GM12801 (cell line): ENCODE measurements around the gene PRDM1.

Source experiments
- TF ChIP-seq, protein P1 (sequence below): IDR thresholded peaks from one replicate; pipeline ENCODE4 v1.5.1; 2011; ENCODE audit warnings: control low read depth; ENCODE audit not compliant: insufficient read length; ENCODE audit errors: extremely low read depth

The PRDM1 gene

DNA sequence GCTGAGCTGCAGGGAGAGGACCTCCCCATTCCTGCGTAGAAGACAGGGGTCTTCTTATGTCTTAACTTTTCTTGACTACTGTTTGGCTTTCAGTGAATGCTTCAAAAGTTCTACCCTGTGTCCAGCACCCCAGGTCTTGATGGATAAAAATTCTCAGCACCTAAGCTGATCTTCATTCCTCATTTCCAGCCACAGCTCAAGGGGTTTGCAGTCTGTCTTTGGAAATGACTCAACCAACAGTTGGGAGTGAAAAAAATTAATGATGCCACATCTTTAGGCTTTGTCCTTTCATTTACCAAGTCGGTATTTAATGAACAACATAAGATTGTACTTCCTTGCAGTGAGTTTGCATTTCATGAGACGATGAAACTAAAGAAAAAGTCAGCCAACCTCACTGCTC, 40.3 kb downstream of the PRDM1 start:
- TF ChIP-seq, protein P1, sequence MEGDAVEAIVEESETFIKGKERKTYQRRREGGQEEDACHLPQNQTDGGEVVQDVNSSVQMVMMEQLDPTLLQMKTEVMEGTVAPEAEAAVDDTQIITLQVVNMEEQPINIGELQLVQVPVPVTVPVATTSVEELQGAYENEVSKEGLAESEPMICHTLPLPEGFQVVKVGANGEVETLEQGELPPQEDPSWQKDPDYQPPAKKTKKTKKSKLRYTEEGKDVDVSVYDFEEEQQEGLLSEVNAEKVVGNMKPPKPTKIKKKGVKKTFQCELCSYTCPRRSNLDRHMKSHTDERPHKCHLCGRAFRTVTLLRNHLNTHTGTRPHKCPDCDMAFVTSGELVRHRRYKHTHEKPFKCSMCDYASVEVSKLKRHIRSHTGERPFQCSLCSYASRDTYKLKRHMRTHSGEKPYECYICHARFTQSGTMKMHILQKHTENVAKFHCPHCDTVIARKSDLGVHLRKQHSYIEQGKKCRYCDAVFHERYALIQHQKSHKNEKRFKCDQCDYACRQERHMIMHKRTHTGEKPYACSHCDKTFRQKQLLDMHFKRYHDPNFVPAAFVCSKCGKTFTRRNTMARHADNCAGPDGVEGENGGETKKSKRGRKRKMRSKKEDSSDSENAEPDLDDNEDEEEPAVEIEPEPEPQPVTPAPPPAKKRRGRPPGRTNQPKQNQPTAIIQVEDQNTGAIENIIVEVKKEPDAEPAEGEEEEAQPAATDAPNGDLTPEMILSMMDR, result no peak

DNA sequence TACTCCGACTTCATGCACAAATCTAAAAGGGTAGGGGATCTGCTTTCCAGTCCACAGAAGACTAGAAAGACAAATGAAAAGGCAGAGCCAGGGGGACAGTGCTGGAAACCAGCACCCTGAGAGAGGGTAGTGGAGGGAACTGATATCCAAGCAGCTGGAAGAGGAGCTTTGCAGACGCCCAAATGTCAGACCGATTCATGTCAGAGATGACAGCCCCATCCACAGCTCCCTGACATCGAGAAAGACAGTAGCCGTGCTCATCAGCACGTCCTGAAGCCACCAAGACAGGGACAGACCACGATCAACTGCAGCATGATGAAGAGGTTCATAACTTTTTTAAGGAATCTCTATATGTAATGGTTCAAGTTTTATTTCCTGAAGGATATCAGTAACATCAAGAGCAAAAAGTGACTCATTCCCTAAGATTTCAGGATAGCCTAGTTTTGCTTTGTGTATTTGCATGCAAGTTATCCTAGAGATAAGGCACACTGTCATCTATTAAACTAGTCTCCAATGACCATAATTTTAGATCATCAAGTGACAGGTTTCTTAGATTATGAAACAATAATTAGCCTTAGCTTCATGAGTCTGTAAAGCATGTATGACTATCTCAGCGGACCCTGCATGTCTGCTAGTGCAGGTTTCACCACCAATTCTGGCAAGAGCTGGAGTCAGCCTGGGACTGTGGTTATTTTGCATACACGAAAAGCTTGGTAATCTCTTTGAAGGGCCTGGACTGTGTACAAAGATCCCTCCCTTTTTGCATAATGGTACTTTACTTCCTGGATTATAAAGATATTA, 43.0 kb downstream of the PRDM1 start:
- TF ChIP-seq, protein P1, result no peak

DNA sequence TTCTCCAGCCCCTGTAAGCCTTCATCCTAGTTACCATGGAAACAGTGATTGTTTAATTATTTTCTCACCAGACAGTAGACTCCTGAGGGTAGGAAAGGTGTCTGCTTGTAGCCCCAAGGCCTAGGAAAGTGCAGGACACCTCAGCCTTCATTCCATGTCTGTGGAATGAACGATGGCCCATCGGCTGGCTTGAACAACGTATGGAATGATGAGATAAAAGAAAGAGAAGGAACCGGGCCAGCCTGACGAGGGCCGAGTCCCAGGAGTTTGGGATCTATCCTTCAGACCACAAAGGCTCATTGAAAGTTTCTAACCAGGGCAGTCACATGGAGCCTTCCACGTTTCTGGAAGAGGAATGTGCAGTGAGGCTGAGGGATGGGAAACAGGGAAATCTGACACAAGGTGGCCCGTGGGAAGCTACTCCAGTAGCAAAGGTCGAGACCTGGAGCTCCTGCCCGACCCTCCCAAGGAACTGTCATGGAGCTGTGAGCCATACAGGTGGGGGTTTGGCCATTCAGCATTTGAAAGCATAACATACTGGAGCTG, 46.1 kb downstream of the PRDM1 start:
- TF ChIP-seq, protein P1, result no peak

DNA sequence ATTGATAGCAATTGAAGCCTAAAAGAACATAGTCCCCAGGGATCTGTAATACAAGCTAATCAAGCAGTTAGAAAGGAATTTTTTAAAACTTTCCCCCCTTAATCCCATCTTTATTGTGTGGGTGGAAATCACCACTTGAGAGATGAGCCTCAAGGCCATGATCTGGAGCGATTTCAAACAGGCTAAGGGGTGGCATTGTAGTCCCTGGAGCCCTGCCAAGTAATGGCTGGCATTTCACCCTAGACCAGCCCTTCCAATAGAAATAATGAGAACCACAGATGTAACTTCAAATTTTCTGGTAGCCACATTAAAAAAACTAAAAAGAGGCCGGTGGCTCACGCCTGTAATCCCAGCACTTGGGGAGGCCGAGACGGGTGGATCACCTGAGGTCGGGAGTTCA, 46.9 kb downstream of the PRDM1 start:
- TF ChIP-seq, protein P1, result no peak

DNA sequence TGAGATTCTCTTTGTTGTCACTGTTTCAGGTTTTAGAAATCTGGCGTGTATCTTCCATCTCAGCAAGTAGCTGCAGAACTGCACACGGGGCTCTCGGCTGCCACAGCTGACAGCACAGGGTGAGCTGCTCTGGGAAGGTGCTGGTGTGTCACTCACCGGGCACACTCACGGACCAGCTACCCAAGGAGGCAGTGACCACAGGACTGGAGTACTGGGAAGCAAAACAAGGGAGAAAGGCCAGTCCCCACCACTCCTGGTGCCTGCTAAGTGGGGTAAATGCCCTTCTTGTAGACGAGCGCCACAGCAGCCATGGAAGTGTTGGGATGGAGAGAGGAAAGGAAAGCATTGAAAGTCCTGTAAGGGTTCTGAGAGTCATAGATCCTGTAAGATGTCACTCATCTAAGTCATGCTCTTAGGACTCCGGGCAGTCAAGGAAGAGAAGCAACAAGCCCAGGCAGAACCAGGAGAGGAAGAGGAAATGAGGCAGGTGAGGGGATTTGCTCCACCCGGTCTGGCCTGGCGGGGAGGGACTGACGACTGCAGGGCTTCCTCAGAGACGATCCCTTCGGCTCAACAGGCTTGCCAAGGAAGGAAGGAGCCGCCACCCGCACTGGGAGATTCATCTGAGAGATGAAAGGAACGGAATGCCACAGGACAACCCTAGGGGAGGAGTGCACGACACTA, 48.1 kb downstream of the PRDM1 start:
- TF ChIP-seq, protein P1, result no peak

DNA sequence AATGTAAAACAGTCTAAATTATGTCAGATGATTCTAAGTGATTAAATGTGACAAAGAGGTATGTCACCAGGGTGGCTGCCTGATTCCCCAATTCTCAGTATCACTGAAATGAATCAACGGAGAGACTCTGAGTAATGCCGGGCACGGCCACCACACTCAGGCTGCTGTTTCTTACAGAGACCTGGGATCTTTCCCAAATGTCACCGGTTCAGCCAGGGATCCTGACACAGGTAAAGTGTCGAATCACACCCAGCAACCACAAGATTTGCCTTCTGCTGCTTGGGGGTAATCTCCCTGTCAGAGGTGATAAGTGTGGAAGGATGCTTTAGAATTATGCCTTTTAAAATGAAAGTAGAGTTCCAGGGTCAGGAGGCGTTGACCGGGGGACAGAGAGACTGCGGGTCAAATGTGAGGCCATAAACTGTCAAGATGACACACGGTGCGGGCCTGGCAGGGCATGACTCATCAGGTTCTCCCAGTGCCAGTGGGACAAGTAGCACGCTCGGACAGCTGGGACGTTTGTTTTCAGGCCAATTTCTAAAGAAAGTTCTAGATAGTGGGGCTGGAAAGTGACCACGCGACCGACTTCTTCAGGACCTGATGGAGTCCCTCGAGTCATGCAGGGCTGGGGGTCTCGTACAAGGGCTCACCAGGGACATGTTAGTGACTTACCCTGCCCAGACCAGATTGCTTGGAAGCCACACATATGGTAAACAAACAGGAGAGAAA, 48.9 kb downstream of the PRDM1 start:
- TF ChIP-seq, protein P1, result no peak
